Parathyroid adenoma (tissue), 2 donors: ENCODE measurements around the gene TLE3.

Experiments
- H2AFZ ChIP-seq: fragments of 300-600 bp; sonication (generic); one replicate; pipeline ENCODE4 v1.7.0; 2017; ENCODE audit warnings: antibody characterized with exemption, mild to moderate bottlenecking
- H3K27ac ChIP-seq: fragments of 300-600 bp; sonication (generic); one replicate; pipeline ENCODE4 v1.7.0; 2017
- H3K27me3 ChIP-seq: fragments of 300-600 bp; sonication (generic); one replicate; pipeline ENCODE4 v1.7.0; 2017; ENCODE audit warnings: low read length; ENCODE audit not compliant: control insufficient read depth, insufficient read depth
- H3K36me3 ChIP-seq: fragments of 300-600 bp; sonication (generic); one replicate; pipeline ENCODE4 v1.7.0; 2017; ENCODE audit warnings: low read length; ENCODE audit not compliant: control insufficient read depth, insufficient read depth
- H3K4me1 ChIP-seq: fragments of 300-600 bp; sonication (generic); one replicate; pipeline ENCODE4 v1.7.0; 2017; ENCODE audit warnings: control low read depth
- H3K4me2 ChIP-seq: fragments of 300-600 bp; sonication (generic); one replicate; pipeline ENCODE4 v1.7.0; 2017; ENCODE audit warnings: low read length
- H3K4me3 ChIP-seq: fragments of 300-600 bp; sonication (generic); one replicate; pipeline ENCODE4 v1.7.0; 2017; ENCODE audit warnings: low read depth, low read length
- H3K79me2 ChIP-seq: fragments of 300-600 bp; sonication (generic); one replicate; pipeline ENCODE4 v1.7.0; 2017; ENCODE audit warnings: control low read depth
- H3K9ac ChIP-seq: fragments of 300-600 bp; sonication (generic); one replicate; pipeline ENCODE4 v1.7.0; 2017; ENCODE audit warnings: mild to moderate bottlenecking
- H3K9me3 ChIP-seq: fragments of 300-600 bp; sonication (generic); one replicate; pipeline ENCODE4 v1.7.0; 2017; ENCODE audit warnings: low read length; ENCODE audit not compliant: control insufficient read depth
- CTCF ChIP-seq: fragments of 300-600 bp; sonication (generic); IDR thresholded peaks from one replicate; pipeline ENCODE4 v1.7.0; 2017; ENCODE audit warnings: antibody characterized with exemption, mild to moderate bottlenecking
- donor health status: primary hyperparathyroidism.

Gene TLE3

DNA sequence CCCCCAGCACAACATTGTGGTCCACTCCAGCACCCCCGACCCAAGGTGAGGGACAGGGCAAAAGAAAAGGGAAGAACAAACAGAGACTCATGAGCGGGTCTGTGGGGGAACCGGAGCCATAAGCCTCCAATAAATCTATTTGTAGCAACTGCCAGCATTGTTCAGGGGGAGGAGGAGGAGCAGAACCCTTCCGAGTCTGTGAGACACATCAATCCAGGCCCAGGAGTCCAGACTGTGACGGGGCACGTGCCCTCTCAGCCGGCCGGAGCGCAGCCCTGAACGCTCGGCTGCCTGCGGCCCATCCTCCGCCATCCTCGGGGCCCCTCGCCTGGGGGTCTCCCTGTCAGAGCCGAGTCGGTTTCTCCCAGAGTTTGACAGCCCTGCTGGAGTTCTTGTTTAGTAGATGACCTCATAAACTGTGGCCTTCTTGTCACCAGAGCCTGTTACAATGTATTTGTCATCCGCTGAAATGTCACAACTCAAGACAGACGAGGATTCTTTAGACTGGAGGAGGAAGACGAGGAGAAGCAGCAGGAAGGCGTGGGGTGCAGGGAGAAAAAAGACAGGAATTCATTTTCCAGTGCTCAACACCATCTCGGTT lies 47.9 kb downstream of the TLE3 start:
- H2AFZ ChIP-seq: no peak overlapping the region
- H3K9ac ChIP-seq: no peak overlapping the region
- H3K36me3 ChIP-seq: no peaks in the 10 kb centered on the region
- no peak overlapping the region for H3K4me2 ChIP-seq
- TF ChIP-seq CTCF: no peak
- no peak overlapping the region for H3K27ac ChIP-seq
- no peaks in the 10 kb centered on the region for H3K79me2 ChIP-seq
- H3K9me3 ChIP-seq: no peaks in the 10 kb centered on the region
- no peaks in the 10 kb centered on the region for H3K4me1 ChIP-seq
- H3K4me3 ChIP-seq: no peak overlapping the region
- H3K27me3 ChIP-seq: no peaks in the 10 kb centered on the region

GRCh38 chr15:70048578-70049514 lies 48.9 kb downstream of the TLE3 start:
- H3K9me3 ChIP-seq: no peaks in the 10 kb centered on the region
- no peak overlapping the region for H3K4me2 ChIP-seq
- H2AFZ ChIP-seq: no peak overlapping the region
- no peak overlapping the region for H3K4me3 ChIP-seq
- no peak for TF ChIP-seq CTCF
- H3K4me1 ChIP-seq: no peaks in the 10 kb centered on the region
- H3K79me2 ChIP-seq: no peaks in the 10 kb centered on the region
- no peaks in the 10 kb centered on the region for H3K36me3 ChIP-seq
- no peak overlapping the region for H3K9ac ChIP-seq
- no peaks in the 10 kb centered on the region for H3K27me3 ChIP-seq
- no peak overlapping the region for H3K27ac ChIP-seq

DNA sequence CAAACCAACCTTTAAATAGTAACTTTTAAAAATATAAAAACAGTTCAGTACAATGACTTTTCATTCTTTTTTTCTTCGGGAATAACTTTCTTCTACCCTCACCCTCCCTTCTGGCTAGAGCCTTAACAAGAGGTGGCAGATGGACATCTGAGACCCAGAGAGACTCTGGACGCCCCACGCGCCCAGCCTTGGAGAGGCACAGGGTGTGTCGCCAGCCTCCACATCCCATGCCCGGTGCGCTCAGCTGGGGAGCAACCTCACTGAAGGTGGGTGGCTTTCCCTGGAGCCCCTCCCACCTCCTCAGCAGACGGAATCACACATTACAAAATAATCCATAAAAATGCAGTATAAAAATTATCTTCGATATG lies 49.5 kb downstream of the TLE3 start:
- H3K79me2 ChIP-seq: no peaks in the 10 kb centered on the region
- H3K9ac ChIP-seq: no peak overlapping the region
- H3K4me3 ChIP-seq: no peak overlapping the region
- H3K4me1 ChIP-seq: no peaks in the 10 kb centered on the region
- no peaks in the 10 kb centered on the region for H3K27me3 ChIP-seq
- no peak overlapping the region for H2AFZ ChIP-seq
- no peak for TF ChIP-seq CTCF
- no peak overlapping the region for H3K4me2 ChIP-seq
- no peak overlapping the region for H3K27ac ChIP-seq
- no peaks in the 10 kb centered on the region for H3K36me3 ChIP-seq
- H3K9me3 ChIP-seq: no peaks in the 10 kb centered on the region

DNA sequence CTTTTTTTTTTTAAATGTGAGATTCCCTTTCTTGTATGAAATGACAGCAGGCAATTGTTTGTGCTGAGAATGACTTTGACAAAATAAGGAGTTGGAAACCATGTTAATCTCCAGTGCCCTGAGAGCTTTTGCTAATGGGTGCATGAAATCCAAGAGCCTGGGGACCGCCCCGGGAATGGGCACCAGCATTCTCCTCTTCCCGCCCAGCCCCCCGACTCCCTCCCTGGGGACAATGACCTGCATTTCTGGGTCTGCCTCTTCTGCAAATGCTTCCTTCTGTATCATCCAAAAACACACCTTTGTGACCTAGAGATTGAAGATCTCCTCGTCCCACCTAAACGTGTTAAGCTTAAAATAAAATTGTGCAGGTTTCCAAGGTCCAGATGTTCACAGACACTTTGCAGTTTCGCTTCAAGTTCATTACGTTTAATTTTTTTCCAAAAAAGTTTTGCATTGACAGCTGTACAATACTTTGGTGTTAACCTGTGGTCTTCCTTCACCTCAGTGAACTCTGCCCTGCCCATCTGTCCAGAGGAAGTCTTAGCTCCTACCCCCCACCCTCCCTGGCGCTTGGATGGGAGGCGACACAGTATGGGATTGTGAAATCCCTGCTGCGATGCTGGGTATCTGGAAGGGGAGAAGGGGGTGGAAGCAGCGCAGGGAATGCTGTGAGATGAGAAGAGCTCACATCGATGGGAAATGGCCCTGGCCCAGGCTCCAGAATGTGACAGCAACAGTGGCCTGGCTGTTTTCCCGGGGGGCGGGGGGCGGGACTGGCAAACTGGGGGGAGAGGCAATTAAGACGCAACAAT lies 50.1 kb downstream of the TLE3 start:
- no peak for TF ChIP-seq CTCF
- Histone ChIP-seq H3K4me3 (no peak overlapping the region), H3K27me3 (no peaks in the 10 kb centered on the region), H3K4me2 (no peak overlapping the region), H3K27ac (no peak overlapping the region), H3K9me3 (no peaks in the 10 kb centered on the region), H3K4me1 (no peaks in the 10 kb centered on the region), H3K79me2 (no peaks in the 10 kb centered on the region), H3K9ac (no peak overlapping the region), H3K36me3 (no peaks in the 10 kb centered on the region), H2AFZ (no peak overlapping the region)
